Activated CD8-positive, alpha-beta T cell treated with anti-CD3 and anti-CD28 coated beads, Interleukin-2, amount 10 ng/mL, durations not matched to agents 7 days and 5 days (primary cell): ENCODE data around the gene PTGR2. TPM values are rescaled to one million over a fixed set of nuclear protein-coding genes. Genes with fewer than 3 reads are reported as not detected.
"Not testable (repeated sequence)": the region's sequence is repeated elsewhere in the genome, so short reads cannot be mapped to it uniquely, and the experiment has no call there.

Experiments
- ATAC-seq: fragments of 150-1000 bp; cut with Tn5 transposase; one replicate; pipeline ENCODE4 v1.10.0; 2021; ENCODE audit warnings: moderate library complexity
- CTCF ChIA-PET: fragments of 350-600 bp; sonication (Branson Sonifier 250); formaldehyde crosslinking; loops from one replicate; lab custom pipeline; 2021; ENCODE audit warnings: antibody characterized with exemption; lab: Charles Lee
- POLR2A ChIA-PET: fragments of 350-600 bp; sonication (Branson Sonifier 250); formaldehyde crosslinking; loops from one replicate; lab custom pipeline; 2021; ENCODE audit warnings: antibody characterized with exemption; lab: Charles Lee
- DNase-seq: peaks from one replicate; pipeline ENCODE4 v3.0.0-alpha.2; 2020
- H3K27ac Mint-ChIP-seq: one replicate; pipeline ENCODE4 v1.8.0; 2021; ENCODE audit warnings: mild to moderate bottlenecking, mixed read lengths
- H3K27me3 Mint-ChIP-seq: one replicate; pipeline ENCODE4 v1.8.0; 2021; ENCODE audit warnings: low read depth, mixed read lengths
- H3K36me3 Mint-ChIP-seq: one replicate; pipeline ENCODE4 v1.8.0; 2021; ENCODE audit warnings: low read depth, mixed read lengths
- H3K4me1 Mint-ChIP-seq: one replicate; pipeline ENCODE4 v1.8.0; 2021; ENCODE audit warnings: low read depth, mixed read lengths
- H3K4me3 Mint-ChIP-seq: one replicate; pipeline ENCODE4 v1.8.0; 2021; ENCODE audit warnings: mild to moderate bottlenecking, mixed read lengths
- H3K9me3 Mint-ChIP-seq: one replicate; pipeline ENCODE4 v1.8.0; 2022; ENCODE audit warnings: mixed read lengths; ENCODE audit not compliant: insufficient read depth
- total RNA-seq, 2 experiments: library from RNA; stranded (reverse); gene quantifications; one replicate each; pipeline ENCODE4 v1.2.3, GENCODE V29; 2021

The PTGR2 gene
- total RNA-seq, 2 experiments from 2014 or later: 1.4 to 1.8 TPM

DNA sequence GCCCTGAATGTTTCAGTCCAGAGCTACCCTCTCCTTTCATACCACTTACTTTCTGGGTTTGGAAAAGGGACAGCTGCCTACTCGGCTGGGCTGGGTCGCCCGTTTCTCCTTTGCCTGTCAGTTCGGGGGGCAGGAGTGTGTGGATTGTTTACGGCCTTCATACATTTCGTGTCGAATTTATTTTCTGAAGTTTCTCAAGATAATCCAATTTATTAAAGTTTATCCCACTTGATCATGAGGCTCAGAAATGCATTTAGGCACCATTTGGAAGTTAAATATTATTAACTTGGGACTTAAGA is 35.6 kb downstream of the PTGR2 start:
- Mint-ChIP-seq H3K4me1 (peaks cover 41% of the 10 kb centered on the region), H3K36me3 (peaks cover 14% of the 10 kb centered on the region), H3K27ac (peak overlapping the region; percentile 97), H3K27me3 (no peaks in the 10 kb centered on the region), H3K9me3 (no peaks in the 10 kb centered on the region), H3K4me3 (peak overlapping the region; percentile 97)
- ChIA-PET CTCF (interaction anchor here (0.9 to 2.4 kb wide), 5 partner anchors 8 to 317 kb away, joined by 3 to 9 read pairs (median 4); no protein-coding TSS in a partner anchor), POLR2A (interaction anchor here (0.6 to 3.0 kb wide), 8 partner anchors 9 to 316 kb away, joined by 3 to 15 read pairs (median 4); partner anchors contain the start of gene PTGR2)
- DNase-seq (no peak), ATAC-seq (no peak)

- peak overlapping the region; percentile 97 for H3K27ac Mint-ChIP-seq
- ChIA-PET POLR2A (interaction anchor here (0.7 to 3.0 kb wide), 4 partner anchors 7 to 146 kb away, joined by 3 to 15 read pairs (median 3); no protein-coding TSS in a partner anchor), CTCF (interaction anchor here (1.1 to 2.4 kb wide), 4 partner anchors 9 to 317 kb away, joined by 3 to 9 read pairs (median 4); no protein-coding TSS in a partner anchor)
- H3K36me3 Mint-ChIP-seq: peaks cover 14% of the 10 kb centered on the region
- no peak for DNase-seq
- peak overlapping the region; percentile 97 for H3K4me3 Mint-ChIP-seq
- ATAC-seq: no peak
- no peaks in the 10 kb centered on the region for H3K27me3 Mint-ChIP-seq
- H3K9me3 Mint-ChIP-seq: no peaks in the 10 kb centered on the region
- peaks cover 41% of the 10 kb centered on the region for H3K4me1 Mint-ChIP-seq
Measured at GRCh38 chr14:73887694-73888459, 36.2 kb downstream of the PTGR2 start.

GRCh38 chr14:73888460-73888725 is 36.8 kb downstream of the PTGR2 start:
- H3K4me1 Mint-ChIP-seq: peaks cover 41% of the 10 kb centered on the region

GRCh38 chr14:73888971-73889370 is 37.3 kb downstream of the PTGR2 start:
- Mint-ChIP-seq H3K4me1 (peaks cover 41% of the 10 kb centered on the region), H3K27me3 (no peaks in the 10 kb centered on the region), H3K36me3 (peaks cover 19% of the 10 kb centered on the region), H3K9me3 (no peaks in the 10 kb centered on the region), H3K4me3 (peak overlapping the region; percentile 97), H3K27ac (no peak overlapping the region)
- ChIA-PET CTCF (no interaction called here), POLR2A (interaction anchor here (1.0 kb wide), 1 partner anchor 9 kb away, joined by 3 read pairs; no protein-coding TSS in a partner anchor)
- DNase-seq (no peak), ATAC-seq (no peak)

More at GRCh38 chr14:73888460-73888725, 36.8 kb downstream of the PTGR2 start:
- Mint-ChIP-seq H3K4me3 (peak overlapping the region; percentile 97), H3K36me3 (peaks cover 14% of the 10 kb centered on the region), H3K27me3 (no peaks in the 10 kb centered on the region), H3K27ac (peak overlapping the region; percentile 97), H3K9me3 (no peaks in the 10 kb centered on the region)
- ChIA-PET CTCF (interaction anchor here (1.3 to 2.4 kb wide), 3 partner anchors 9 to 318 kb away, joined by 3 to 9 read pairs (median 4); no protein-coding TSS in a partner anchor), POLR2A (interaction anchor here (1.0 to 1.3 kb wide), 2 partner anchors 8 kb away, joined by 3 read pairs; no protein-coding TSS in a partner anchor)
- no peak for DNase-seq
- ATAC-seq: no peak

- Mint-ChIP-seq H3K9me3 (no peaks in the 10 kb centered on the region), H3K4me1 (peaks cover 41% of the 10 kb centered on the region), H3K36me3 (peaks cover 22% of the 10 kb centered on the region), H3K27ac (no peak overlapping the region), H3K4me3 (no peak overlapping the region), H3K27me3 (no peaks in the 10 kb centered on the region)
- DNase-seq (no peak), ATAC-seq (no peak)
- POLR2A ChIA-PET: interaction anchor here (0.8 kb wide), 1 partner anchor 70 kb away, joined by 4 read pairs; no protein-coding TSS in a partner anchor
- CTCF ChIA-PET: no interaction called here
Measured at GRCh38 chr14:73889376-73889775, 37.7 kb downstream of the PTGR2 start.

GRCh38 chr14:73894180-73894687 is 42.6 kb downstream of the PTGR2 start:
- POLR2A ChIA-PET, DNase-seq, ATAC-seq, H3K27ac Mint-ChIP-seq, H3K4me1 Mint-ChIP-seq, H3K27me3 Mint-ChIP-seq, H3K9me3 Mint-ChIP-seq, H3K4me3 Mint-ChIP-seq: not testable (repeated sequence)
- CTCF ChIA-PET: interaction anchor here (1.2 kb wide), 1 partner anchor 165 kb away, joined by 4 read pairs; no protein-coding TSS in a partner anchor
- peaks cover 44% of the 10 kb centered on the region for H3K36me3 Mint-ChIP-seq

- H3K4me1 Mint-ChIP-seq: peaks cover 4% of the 10 kb centered on the region
- DNase-seq (no peak), ATAC-seq (no peak)
- no peaks in the 10 kb centered on the region for H3K9me3 Mint-ChIP-seq
- no peaks in the 10 kb centered on the region for H3K27me3 Mint-ChIP-seq
- peaks cover 52% of the 10 kb centered on the region for H3K36me3 Mint-ChIP-seq
- no peak overlapping the region for H3K4me3 Mint-ChIP-seq
- ChIA-PET POLR2A (interaction anchor here (0.6 to 0.9 kb wide), 2 partner anchors 10 to 733 kb away, joined by 4 read pairs; partner anchors contain the start of gene ZNF410), CTCF (interaction anchor here (1.0 to 1.7 kb wide), 2 partner anchors 12 to 13 kb away, joined by 3 to 4 read pairs; no protein-coding TSS in a partner anchor)
- no peak overlapping the region for H3K27ac Mint-ChIP-seq
Measured at GRCh38 chr14:73895939-73896338, 44.3 kb downstream of the PTGR2 start.

DNA sequence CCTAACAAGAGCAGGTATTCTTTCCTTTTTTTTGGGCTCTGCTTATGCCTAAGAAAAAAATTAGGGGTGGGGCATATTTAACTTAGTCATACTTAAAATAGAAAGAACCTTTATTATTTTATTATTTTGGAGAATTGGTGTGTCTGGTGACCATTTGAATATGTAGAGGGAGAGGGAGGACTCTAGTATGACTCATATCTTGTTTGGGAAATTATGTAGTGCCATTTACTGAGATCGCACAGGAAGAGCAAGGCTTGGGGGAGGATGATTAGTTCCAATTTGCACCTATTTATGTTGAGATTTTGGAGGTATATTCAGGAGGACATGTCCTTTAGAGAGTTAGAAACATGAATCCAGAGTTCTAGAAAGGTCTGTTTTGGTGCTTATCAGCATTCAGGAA is 44.9 kb downstream of the PTGR2 start:
- Mint-ChIP-seq H3K27me3 (no peaks in the 10 kb centered on the region), H3K4me1 (peaks cover 4% of the 10 kb centered on the region), H3K4me3 (no peak overlapping the region), H3K27ac (peak overlapping the region; percentile 3), H3K9me3 (no peaks in the 10 kb centered on the region), H3K36me3 (peaks cover 53% of the 10 kb centered on the region)
- ChIA-PET CTCF (interaction anchor here (1.7 kb wide), 1 partner anchor 12 kb away, joined by 3 read pairs; no protein-coding TSS in a partner anchor), POLR2A (interaction anchor here (0.7 kb wide), 1 partner anchor 9 kb away, joined by 3 read pairs; no protein-coding TSS in a partner anchor)
- ATAC-seq: no peak
- DNase-seq: no peak

DNA sequence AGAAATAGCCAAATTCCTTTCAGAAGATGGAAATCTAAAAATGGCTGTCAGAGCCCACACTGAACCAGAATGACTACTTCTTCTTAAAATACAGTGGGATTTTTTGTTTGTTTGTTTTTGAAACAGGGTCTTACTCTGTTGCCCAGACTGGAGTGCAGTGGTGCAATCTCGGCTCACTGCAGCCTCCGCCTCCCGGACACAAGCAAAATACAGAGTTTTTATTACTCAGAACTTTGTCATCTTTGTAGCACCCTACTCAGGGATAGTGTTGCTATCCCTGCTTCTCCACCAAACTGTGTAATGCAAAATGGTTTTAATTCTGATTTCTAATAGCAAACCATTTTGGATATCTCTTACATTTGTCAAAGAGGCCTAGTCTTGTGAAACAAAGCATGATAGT is 51.4 kb downstream of the PTGR2 start:
- H3K27me3 Mint-ChIP-seq: no peaks in the 10 kb centered on the region
- no peak for ATAC-seq
- peaks cover 52% of the 10 kb centered on the region for H3K36me3 Mint-ChIP-seq
- H3K27ac Mint-ChIP-seq: peak overlapping the region; percentile 25
- no peak for DNase-seq
- no peaks in the 10 kb centered on the region for H3K4me1 Mint-ChIP-seq
- no peaks in the 10 kb centered on the region for H3K9me3 Mint-ChIP-seq
- CTCF ChIA-PET: no interaction called here
- no peak overlapping the region for H3K4me3 Mint-ChIP-seq
- POLR2A ChIA-PET: no interaction called here

- no peaks in the 10 kb centered on the region for H3K9me3 Mint-ChIP-seq
- no peak for ATAC-seq
- POLR2A ChIA-PET: no interaction called here
- no peaks in the 10 kb centered on the region for H3K27me3 Mint-ChIP-seq
- DNase-seq: no peak
- CTCF ChIA-PET: no interaction called here
- H3K36me3 Mint-ChIP-seq: peaks cover 72% of the 10 kb centered on the region
- no peaks in the 10 kb centered on the region for H3K4me1 Mint-ChIP-seq
- H3K4me3 Mint-ChIP-seq: no peak overlapping the region
- H3K27ac Mint-ChIP-seq: no peak overlapping the region
Measured at GRCh38 chr14:73909681-73910080, 58.0 kb downstream of the PTGR2 start.

GRCh38 chr14:73913256-73913655 is 61.6 kb downstream of the PTGR2 start:
- Mint-ChIP-seq H3K9me3 (no peaks in the 10 kb centered on the region), H3K36me3 (peaks cover 57% of the 10 kb centered on the region), H3K27ac (no peak overlapping the region), H3K4me1 (no peaks in the 10 kb centered on the region), H3K27me3 (no peaks in the 10 kb centered on the region), H3K4me3 (no peak overlapping the region)
- DNase-seq (no peak), ATAC-seq (no peak)
- CTCF ChIA-PET: interaction anchor here (1.4 to 1.8 kb wide), 3 partner anchors 16 to 21 kb away, joined by 4 to 5 read pairs (median 4); no protein-coding TSS in a partner anchor
- POLR2A ChIA-PET: interaction anchor here (0.7 to 0.8 kb wide), 2 partner anchors 25 to 173 kb away, joined by 3 read pairs; no protein-coding TSS in a partner anchor
